LNCaP clone FGC (cell line): ENCODE results near the gene FKBP10.
"Not testable (repeated sequence)": the region's sequence is repeated elsewhere in the genome, so short reads cannot be mapped to it uniquely, and the experiment has no call there.

ENCODE experiments used
- DNase-seq: peaks from one replicate; pipeline ENCODE4 v3.0.0-alpha.2; 2011; ENCODE audit warnings: low read depth
- H3K4me3 ChIP-seq: 2 replicates; pipeline ENCODE4 v1.5.1; 2011; ENCODE audit warnings: mild to moderate bottlenecking, low read depth, low read length, control low read depth
- TF ChIP-seq, protein P1 (sequence below): IDR thresholded peaks from 2 replicates; pipeline ENCODE4 v1.5.1; 2012; ENCODE audit warnings: mild to moderate bottlenecking; ENCODE audit not compliant: control insufficient read depth, insufficient read depth; ENCODE audit errors: extremely low read depth

The FKBP10 gene

DNA sequence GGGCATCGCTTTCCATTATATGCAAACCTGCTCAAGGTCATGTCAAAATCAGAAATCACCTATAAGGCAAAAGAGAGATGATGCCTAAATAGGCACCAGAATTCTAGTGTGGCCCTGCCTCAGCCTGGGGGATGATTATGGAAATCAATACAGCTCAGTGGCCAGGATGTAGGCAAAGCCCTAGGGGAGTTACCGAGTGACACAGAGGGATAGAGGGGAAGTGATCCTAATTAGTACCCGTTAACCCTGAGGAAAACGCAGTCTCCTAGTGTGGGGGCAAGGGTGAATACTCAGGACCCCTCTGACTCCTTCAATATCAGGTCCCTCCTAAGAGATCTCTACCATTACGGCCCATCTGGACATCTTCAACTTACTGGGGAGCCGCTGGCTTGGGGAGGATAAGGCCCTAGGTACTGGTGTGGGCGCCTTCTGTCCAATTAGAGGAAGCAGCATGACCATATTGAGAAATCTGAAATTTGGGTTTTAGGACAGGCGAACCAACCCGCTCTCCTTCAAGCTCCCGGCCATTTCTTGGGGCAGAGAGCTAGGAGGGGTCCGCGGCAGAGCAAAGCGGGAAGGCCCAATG lies 22.5 kb downstream of the FKBP10 start:
- TF ChIP-seq, protein P1, sequence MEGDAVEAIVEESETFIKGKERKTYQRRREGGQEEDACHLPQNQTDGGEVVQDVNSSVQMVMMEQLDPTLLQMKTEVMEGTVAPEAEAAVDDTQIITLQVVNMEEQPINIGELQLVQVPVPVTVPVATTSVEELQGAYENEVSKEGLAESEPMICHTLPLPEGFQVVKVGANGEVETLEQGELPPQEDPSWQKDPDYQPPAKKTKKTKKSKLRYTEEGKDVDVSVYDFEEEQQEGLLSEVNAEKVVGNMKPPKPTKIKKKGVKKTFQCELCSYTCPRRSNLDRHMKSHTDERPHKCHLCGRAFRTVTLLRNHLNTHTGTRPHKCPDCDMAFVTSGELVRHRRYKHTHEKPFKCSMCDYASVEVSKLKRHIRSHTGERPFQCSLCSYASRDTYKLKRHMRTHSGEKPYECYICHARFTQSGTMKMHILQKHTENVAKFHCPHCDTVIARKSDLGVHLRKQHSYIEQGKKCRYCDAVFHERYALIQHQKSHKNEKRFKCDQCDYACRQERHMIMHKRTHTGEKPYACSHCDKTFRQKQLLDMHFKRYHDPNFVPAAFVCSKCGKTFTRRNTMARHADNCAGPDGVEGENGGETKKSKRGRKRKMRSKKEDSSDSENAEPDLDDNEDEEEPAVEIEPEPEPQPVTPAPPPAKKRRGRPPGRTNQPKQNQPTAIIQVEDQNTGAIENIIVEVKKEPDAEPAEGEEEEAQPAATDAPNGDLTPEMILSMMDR = no peak
- peak overlapping the region; percentile 88 for H3K4me3 ChIP-seq
- DNase-seq = no peak

- H3K4me3 ChIP-seq = peak within 1 kb of the TSS; percentile 88
- TF ChIP-seq, protein P1 = no peak
- DNase-seq = no peak
These were observed 23.2 kb downstream of the FKBP10 start, which contains the start of gene NT5C3B for GRCh38 chr17:41835800-41836549. Gene NT5C3B, minus strand, starts transcription at chr17:41836232. Its CDS starts 39 bp downstream, at chr17:41836193.

DNA sequence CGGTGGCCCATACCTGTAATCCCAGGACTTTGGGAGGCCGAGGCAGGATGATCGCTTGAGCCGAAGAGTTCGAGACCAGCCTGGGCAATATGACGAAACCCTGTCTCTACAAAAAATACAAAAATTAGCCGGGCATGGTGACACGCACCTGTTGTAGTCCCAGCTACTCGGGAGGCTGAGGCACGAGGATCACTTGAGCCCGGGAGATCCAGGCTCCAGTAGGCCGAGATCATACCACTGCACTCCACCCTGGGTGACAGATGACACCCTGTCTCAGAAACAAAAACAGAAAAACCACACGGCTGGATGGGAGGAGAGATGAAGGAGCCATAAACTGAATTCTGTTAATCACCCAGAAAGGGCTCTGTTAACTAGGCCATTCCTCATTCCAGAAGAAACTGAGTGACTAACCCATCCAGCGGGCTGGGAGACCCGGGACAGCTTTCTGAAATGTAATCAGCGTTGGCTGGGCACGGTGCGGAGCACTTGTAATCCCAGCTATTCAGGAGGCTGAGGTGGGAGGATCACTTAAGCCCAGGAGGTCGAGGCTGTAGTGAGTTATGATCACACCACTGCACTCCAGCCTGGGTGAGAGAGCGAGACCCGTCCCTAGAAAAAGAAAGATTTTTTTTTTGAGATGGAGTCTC lies 23.9 kb downstream of the FKBP10 start:
- peak overlapping the region; percentile 88 for H3K4me3 ChIP-seq
- no peak for DNase-seq
- TF ChIP-seq, protein P1 = no peak

DNA sequence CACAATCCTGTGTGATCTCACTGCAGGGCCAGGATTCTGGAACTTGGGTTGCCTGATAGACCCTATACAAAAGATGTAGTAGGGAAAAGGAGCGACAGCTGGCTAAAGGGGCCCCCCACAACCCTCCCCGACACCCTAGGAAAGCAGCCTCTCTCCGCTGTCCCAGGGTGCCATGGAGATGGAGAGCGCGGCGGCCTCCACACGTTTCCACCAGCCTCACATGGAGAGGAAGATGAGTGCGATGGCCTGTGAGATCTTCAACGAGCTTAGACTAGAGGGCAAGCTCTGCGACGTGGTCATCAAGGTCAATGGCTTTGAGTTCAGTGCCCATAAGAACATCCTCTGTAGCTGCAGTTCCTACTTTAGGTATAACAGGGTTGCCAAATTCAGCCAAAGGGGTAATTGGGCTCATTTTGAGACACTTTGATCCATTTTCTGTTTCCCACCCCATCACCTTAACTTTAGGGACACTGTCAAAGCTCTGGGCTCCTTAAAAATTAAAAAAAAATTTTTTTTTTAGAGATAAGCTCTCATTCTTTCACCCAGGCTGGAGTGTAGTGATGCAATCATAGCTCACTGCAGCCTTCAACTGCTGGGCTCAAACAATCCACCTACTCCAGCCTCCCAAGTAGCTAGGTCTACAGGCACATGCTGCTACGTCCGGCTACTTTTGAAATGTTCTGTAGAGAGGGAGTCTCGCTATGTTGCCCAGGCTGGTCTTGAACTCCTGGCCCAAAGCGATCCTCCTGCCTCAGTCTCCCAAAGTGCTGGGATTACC lies 25.1 kb downstream of the FKBP10 start, which contains the start of gene KLHL10:
Gene KLHL10 (plus strand): TSS at position 65 of the 778 bp plus-strand sequence. CDS start 108 bp downstream, at position 173.
- no peak for DNase-seq
- TF ChIP-seq, protein P1 = no peak
- no peak within 1 kb of the TSS for H3K4me3 ChIP-seq

DNA sequence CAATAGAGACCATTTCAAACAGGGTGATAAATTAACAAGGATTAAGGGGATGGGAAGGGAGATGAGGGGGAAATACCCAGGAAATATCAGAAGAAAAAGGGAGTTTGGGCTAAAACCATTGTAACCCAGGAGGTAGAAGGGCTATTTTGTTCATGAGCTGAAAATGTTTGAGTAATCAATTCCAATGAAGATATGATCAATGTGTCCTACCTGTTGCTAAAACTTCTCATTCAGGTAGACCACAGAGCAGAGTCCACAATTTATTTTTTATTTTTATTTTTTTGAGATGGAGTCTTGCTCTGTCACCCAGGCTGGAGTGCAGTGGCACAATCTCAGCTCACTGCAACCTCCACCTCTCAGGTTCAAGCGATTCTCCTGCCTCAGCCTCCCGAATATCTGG lies 26.6 kb downstream of the FKBP10 start:
- not testable (repeated sequence) for H3K4me3 ChIP-seq, DNase-seq

DNA sequence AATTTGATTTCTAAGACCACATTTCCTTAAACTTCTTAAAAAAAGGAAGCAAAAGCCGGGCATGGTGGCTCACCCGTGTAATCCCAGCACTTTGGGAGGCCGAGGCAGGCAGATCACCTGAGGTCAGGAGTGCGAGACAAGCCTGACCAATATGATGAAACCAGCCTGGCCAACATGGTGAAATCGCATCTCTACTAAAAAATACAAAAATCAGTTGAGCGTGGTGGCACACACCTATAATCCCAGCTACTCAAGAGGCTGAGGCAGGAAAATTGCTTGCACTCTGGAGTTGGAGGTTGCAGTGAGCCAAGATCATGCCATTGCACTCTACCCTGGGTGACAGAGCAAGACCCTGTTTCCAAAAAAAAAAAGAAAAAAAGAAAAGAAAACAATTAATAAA lies 28.0 kb downstream of the FKBP10 start:
- DNase-seq, H3K4me3 ChIP-seq: not testable (repeated sequence)

GRCh38 chr17:41844971-41845370 lies 32.2 kb downstream of the FKBP10 start:
- no peak for DNase-seq
- TF ChIP-seq, protein P1 = no peak
- no peak overlapping the region for H3K4me3 ChIP-seq
